Dermis microvascular lymphatic vessel endothelial cell (primary cell): ENCODE measurements around the gene CDC42EP3. TPM values are rescaled to one million over a fixed set of nuclear protein-coding genes. Genes with fewer than 3 reads are reported as not detected.

Experiments
- DNase-seq, 2 donors: peaks; one replicate each; pipeline versions ENCODE4 v3.0.0 to v3.0.0-alpha.2; 2010; ENCODE audit warnings: low read depth in 2 of 2
- total RNA-seq: library from RNA; depleted of rRNA; stranded (reverse); fragments of >200 nt; gene quantifications from 2 replicates; pipeline ENCODE4 v1.2.1, GENCODE V29; 2014

CDC42EP3 gene
- total RNA-seq, 1 donor from 2014 or later: 8.2 TPM

DNA sequence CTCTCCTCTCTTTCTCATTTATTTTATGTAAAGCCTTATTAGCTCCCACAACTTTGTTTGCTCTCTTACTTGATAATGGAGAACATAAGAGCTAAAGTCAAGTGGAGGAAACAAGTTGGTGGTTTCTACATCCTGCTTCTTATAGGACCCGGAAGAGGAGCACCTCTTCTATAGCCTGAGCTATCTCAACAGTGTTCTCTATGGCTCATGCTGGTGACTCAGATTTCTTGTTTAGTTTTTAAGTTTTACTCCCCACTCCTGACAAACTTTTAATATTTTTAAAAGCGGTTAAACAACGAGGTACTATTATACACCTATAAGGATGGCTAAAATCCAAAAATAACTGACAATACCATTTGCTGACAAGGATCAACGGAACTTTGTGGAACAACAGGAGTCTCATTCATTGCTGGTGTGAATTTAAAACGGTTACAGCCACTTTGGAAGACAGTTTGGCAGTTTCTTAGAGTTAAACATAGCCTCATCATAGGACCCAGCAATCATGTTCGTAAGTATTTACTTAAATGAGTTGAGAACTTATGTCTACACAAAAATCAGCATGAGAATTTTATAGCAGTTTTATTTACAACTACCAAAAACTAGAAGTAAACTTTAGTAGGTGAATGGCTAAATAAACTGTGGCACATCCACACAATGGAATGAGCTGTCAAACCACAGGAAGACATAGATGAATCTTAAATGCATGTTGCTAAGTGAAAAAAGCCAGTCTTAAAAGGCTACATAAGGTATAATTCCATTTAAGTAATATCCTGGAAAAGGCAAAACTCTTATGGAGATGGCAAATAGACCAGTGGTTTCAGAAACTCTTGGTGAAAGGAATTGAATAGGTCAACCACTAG, 12.7 kb upstream of the CDC42EP3 start:
- no peak for DNase-seq

DNA sequence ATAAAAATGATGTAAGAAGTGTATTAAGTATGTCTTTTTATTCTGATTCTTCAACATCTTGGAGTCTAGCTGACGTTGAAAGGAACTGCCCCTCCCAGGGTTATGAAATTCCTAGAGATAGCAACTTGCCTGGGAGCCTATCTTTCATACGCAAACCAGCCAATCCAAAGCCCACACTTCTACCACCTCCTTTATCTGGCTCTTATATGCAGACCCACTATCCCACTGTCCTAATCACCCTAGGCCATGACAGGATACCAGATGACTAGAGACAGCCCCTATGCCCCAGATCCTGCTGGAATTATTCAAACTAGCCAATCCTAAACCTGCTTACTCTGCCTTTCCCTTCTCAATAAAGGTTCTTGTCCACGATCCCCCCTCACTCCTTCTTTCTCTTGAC, 11.8 kb upstream of the CDC42EP3 start:
- DNase-seq: no peak

DNA sequence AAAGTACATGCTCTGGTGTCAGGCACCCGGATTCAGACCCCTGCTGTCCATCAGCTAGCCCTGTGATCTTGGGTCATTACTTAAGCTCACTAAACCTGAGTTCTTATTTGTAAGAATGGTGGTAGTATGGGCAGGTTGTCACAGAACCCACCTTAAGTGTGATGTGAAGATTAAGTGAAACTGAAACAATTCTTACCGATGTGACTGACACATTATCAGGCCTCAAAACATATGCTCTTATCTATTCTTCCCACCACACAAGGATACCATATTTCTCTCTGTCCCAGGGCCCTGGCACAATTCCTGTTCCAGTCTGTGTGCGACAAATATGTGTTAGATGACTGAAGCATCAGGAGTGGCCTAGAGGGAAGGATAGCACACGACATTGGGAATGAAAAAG, 11.0 kb upstream of the CDC42EP3 start:
- DNase-seq: no peak

DNA sequence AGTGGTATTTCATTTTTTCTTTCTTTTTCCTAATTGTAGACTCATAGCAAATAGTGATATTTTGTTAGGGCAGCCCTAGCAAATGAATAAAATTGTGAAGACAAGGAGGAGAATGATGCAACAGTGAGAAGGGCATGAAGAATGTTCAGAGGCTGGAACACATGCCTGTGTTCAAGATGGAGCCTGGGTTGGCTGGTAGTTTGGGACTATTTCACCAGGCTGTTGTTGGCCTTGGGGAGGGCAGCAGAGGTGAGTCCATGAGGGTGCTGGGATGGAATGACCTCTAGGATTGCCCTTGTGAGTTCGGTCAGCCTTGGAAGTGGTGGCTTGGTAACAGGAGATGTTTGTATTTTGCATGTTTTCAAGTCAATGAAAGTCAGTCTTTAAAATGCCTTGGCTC, 10.1 kb upstream of the CDC42EP3 start:
- no peak for DNase-seq

DNA sequence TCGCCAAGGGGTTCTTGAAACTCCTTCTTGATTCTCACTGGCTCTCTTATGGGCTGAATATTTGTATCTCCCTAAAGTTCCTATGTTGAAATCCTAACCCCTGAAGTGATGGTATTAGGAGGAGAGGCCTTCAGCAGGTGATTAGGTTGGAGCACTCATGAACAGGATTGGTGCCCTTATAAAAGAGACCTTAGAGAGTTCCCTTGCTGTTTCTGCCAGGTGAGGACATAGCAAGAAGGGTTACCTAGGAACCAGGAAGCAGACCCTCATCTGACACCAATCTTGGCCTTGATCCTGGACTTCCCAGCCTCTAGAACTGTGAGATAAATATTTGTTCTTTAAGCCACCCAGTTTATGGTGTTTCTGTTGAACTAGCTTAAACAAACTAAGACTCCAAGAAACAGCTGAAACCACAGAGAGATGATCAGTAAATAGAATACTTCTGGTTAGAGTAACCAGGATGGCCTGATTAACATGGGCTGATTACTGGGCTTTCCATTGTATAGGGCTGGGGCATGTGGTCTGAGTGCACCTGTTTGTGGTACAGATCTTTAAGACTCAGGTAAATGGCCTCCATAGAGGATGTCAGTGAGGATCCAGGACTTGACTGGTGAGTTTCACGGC, 7.7 kb upstream of the CDC42EP3 start:
- DNase-seq: no peak

DNA sequence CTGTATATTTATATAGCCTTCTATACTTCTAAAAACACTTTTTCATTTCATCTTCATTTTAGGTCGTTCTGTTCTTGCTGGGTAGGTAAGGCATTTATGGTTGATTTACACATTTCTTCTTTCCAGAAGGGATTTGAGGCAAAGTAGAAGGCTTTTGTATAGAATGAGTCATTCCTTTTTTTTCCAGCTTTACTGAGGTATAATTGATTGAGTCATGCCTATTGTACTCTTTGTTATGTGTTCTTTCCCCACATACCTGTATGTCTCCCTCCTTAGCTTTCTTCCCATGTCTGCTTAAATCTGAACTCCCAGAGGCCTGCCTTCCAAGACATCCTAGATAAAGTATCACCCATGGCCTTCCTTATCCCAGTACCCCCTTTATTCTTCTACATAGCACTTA, 4.8 kb upstream of the CDC42EP3 start:
- DNase-seq: peak in 1 of 2 donors; percentile 82

DNA sequence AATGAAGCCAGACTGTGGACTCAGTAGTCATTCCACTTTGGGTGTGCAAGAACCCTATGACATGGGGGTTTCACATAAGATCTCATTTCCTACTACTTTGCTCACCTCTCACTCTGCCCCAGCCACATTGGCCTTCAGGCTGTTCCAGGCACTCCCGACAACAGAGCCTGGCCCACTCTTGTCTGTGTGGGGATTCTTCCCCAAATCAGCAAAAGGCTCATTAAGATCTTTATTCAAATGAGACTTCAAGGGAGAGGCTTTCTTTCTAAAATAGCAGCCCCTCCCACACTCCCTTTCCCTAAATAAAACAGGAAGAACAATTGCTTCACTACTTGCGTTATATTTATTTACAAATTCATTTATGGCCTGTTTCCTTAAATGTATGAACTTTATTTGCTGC, 3.5 kb upstream of the CDC42EP3 start:
- DNase-seq: no peak

DNA sequence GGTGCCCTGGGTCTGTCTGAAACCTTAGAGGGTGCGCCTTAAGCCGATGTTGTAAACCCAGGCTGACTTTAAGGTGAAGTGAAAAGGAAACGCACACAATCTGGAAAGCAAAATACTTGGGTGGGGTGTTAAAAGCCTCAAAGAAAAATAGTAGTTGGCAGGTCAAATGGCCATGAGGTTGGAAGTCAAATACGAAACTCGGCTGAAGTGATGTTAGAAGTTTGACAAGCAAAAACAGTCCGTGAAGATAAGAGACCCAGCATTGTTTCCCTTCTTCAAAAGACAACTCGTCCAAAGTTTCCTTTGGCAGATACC, 1.4 kb upstream of the CDC42EP3 start:
- DNase-seq: no peak

DNA sequence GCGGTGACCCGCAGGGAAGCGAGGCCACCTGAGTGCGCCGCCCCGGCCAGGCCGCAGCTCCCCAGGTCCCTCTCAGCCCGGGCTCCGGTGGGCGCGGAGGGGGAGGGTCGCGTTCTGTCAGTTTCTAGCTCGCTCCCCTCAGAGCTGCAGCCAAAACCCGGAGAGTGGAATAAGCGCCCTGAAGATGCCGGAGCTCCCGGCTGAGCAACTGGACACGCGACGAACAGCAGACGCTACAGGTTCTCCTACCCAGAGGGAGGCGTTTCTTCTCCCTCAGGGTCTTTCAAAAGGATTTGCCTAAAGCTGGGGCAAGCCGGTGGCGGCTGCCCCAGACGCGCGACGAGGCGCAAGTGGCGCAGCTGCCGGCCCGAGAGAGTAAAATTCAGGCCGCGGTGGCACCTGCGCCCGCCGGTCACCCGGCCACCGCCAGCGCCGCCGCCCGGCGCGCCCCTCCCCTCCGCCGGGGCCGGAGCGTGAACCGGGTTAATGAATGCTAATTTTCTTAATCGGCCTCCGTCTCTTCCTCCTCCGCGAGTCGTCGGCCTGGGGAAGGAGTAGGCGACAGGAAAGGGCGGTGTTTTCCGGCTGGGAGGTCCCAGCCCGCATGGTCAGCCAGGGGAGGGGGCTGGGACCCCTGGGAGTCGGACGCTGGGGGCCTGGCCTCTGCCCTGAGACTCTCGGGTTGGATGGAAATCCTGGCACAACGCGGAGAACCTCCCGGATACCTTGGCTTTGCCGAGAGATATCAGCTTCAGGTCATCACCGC, 845 bp upstream of the CDC42EP3 start:
- DNase-seq: peak; percentile 67 to 86

DNA sequence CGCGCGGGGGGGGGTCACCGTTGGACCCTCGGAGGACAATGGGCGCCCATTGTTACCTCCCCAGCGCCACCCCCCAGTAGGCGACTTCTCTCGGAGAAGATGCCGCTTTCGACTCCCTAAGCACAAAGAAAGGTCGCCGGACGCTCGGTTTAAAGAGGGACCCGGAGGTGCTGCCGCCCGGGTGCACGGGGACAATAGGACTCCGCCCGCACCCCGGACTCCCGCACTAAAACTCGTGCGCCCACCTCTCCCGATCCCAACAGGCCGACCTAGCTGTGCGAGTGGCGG, 318 bp upstream of the CDC42EP3 start:
- DNase-seq: no peak

DNA sequence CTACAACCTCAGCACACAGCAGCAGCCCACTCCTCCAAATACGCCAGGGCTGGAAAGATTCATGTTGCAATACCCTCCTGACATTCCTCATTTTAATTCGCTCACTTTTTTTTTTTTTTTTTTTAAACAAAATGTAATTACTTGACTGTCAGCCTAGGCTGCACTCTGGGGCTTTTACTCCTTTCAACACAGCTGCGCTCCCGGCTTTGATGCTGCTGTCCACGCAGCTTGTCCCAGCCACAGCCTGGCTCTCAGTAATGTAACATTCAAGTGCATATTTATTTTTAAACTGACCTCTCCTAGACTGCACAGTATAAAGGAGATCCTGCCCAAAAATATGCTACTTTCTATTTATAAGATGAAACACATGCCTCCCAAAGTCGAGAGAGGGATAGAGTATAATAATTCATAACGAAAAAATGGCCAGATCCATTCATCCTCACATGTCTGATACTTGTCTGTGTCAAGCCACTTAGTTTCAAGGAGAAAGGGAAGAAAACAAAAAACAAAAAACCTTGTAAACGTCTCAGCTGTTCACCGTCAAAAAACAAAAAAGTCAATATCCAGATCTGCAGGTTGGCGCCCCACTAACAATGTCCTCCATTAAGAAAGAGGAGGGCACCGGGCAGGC, 949 bp downstream of the CDC42EP3 start:
- DNase-seq: peak in 1 of 2 donors; percentile 30

DNA sequence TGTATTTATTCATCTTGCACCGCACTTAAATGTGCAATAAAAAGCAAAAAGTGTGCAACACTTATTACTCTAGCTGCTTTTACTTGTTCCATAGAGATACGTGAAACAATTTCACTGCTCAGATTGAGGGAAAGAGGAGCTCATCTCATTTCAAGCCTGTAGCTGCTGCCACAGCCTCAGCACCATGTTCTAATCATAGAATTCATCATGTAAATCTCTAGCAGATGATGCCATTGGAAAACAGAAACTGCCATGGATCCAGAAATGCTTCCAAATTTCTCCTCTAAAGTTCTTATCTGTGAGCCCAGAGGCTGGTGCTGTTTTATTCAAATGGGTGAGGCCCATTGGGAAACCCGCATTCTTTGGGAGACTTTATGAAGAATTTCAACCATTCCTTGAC, 2.0 kb downstream of the CDC42EP3 start:
- DNase-seq: no peak

DNA sequence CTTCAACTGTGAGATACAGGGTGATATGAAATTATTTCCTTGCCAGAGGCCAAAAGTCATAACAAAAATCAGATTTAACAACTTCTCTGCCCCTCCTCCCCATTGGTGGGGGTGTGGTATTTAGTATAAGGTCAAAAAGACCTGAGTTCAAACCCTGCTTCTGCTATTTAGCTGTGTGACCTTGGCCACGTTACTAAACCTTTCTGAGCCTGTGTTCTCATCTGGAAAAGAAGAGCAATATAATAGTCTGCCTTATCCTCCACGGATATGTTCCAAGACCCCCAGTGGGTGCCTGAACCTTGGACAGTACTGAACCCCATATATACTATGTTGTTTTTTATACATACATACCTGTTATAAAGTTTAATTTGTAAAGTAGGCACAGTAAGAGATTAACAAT, 3.7 kb downstream of the CDC42EP3 start:
- no peak for DNase-seq

DNA sequence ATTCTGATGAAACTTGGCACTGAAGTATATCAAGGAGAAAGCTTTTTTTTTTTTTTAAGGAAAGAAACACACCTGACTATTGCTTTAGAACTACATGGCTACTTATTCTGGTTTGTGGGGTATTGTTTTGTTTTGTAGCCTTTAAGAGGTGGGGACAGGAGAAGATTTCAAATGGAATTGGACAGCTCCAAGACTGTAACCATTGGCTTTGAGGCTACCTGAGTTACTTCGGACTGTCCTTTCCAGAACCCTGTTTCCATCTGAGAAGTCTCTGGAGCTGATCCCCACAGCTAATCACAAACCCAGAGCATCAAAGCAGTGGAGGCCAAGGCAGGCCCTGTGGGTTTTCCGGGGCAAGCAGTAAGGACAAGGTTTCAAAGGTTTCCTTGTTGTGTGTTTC, 4.7 kb downstream of the CDC42EP3 start:
- DNase-seq: no peak

DNA sequence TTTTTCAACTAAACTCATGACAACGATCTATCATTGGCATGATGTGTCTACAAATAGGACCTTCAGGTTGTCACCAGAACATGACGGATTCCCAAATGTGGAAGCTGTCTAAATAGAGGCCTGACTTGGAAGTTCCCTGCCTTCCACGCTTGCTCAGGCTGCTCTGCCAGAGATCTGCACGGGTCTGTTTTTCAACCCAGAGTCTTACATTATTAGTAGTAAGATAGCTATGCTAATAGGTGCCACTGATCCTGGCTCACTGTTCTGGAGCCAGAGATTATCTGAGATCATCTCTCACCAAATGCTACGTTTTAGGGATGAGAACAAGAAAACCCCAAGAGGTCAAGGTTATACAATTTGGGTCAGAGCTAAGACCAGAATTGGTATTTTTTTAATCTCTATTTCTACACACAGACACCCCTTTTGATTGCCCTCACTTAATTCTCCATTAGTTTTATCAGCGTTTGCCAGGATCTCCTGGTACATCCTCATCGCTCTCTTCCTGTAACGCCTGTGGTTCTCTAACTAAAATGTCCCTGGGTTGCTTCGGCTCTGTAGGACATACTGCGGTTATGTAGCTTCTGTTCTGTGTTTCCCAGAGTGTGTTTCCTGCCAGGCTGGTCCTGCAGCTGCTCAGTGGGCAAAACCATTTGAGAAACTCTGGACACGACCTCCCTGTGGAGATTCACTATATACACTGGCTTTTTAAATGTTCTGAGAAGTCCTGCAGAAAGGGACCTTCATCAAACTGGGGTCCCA, 5.7 kb downstream of the CDC42EP3 start:
- DNase-seq: no peak

DNA sequence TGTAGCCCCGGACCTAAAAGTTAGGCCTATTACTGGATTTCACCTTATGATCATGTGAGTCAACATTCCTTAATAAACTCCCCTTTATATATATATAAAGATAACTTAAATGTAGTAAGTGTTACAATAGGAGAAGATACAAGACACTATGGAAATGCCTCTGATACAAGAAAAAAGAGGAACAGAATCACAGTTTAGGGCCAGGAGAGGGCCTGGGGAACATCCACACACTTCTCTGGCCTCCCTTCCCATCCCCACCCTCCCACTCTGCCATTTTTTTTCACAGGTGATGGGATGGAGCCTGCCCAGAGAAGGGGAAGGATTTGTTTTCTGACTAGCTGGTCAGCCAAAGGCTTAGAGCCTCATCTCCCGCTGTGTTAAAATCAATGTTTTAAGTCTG, 6.4 kb downstream of the CDC42EP3 start:
- no peak for DNase-seq

DNA sequence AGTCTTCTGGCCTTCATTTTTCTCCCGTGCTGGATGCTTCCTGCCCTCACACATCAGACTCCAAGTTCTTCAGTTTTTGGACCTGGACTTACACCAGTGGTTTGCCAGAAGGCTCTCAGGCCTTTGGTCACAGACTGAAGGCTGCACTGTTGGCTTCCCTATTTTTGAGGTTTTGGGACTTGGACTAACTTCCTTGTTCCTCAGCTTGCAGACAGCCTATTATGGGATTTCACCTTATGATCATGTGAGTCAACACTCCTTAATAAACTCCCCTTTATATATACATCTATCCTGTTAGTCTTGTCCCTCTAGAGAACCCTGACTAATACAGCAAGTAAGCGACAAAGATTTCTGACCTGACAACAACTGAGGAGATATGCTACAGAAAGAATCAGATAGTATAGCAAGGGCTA, 7.2 kb downstream of the CDC42EP3 start:
- DNase-seq: no peak

DNA sequence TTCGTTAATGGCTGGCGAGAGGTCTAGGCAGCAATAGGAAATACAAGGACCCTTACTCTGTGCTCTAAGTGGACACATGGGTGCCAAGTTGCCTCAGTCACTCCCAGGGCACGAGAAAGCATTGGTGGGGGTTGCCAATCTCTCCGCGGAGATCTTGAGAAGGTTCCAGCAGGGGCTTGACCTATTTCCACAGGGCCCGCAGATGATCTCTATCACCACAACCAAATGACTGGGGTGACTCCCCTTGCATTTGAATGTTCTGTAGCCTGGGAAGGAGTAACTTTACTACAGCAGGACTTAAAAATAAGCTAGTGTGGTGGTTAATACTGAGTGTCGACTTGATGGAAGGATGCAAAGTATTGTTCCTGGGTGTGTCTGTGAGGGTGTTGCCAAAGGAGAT, 8.1 kb downstream of the CDC42EP3 start:
- no peak for DNase-seq

DNA sequence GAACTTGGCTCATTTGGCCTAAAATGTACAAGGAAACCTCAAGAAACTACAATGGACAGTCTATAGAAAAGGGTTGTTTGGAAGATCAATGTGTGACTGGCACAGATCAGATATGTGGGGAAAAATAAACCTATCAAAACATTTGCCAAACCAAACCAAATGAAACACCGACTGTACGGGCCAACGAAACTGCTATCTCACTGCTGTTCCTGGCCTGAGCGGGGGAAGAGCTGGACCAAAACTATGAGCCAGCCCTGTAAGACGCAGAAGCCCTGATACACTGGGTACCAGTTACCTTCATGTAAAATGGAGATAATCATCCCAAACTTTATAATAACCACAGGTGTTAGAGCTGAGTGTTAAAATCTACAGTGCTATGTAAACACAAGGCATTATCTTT, 11.7 kb downstream of the CDC42EP3 start:
- no peak for DNase-seq

DNA sequence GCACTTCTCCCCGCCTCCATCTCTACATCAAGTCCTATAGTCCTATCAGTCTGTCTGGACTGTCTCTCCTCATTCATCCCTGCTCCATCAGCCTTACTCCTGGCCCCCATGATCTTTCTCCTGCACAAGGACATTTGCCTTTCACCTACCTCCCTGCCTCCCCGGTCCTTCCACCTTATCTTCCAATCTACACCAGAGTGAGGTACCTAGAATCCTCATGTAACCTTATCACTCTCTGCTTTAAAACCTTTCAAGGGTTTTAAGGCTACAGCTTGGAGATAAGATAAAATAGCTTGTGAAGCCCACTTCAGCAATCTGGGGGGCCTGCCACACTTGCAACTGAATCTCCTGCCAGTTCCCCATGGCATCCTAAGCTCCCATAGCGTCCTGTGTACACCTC, 12.8 kb downstream of the CDC42EP3 start:
- no peak for DNase-seq

DNA sequence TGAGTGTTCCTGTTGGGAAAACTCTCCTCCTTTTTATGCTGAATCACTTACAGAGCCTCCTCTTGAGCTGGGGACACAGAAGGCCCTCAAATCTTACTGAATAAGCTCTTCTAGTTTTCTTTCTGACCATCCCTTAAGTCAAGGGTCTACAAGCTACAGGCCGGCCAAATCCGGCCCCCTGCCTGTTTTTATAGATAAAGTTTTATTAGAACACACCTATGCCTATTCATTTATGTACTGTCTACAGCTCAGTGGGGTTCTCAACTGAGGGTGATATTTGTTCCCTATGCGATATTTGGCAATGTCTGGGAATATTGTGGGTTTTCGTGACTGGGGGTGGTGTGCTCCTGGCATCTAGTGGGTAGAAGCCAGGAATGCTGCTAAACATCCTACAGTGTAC, 14.0 kb downstream of the CDC42EP3 start:
- DNase-seq: no peak
